Fibroblast of mammary gland (primary cell): ENCODE data around the gene MTMR3.

Experiments
- DNase-seq: peaks from one replicate; pipeline ENCODE4 v3.0.0-alpha.2; 2010; ENCODE audit warnings: low read depth
- H3K4me3 ChIP-seq: 2 replicates; pipeline ENCODE4 v1.5.1; 2011; ENCODE audit warnings: low read depth, mild to moderate bottlenecking, low read length, moderate library complexity; ENCODE audit not compliant: control insufficient read depth
- CTCF ChIP-seq: conservative IDR thresholded peaks from 2 replicates; pipeline ENCODE4 v1.5.1; 2011; ENCODE audit warnings: low read depth, low read length, inconsistent platforms; ENCODE audit not compliant: control insufficient read depth, insufficient read depth

MTMR3 gene

DNA sequence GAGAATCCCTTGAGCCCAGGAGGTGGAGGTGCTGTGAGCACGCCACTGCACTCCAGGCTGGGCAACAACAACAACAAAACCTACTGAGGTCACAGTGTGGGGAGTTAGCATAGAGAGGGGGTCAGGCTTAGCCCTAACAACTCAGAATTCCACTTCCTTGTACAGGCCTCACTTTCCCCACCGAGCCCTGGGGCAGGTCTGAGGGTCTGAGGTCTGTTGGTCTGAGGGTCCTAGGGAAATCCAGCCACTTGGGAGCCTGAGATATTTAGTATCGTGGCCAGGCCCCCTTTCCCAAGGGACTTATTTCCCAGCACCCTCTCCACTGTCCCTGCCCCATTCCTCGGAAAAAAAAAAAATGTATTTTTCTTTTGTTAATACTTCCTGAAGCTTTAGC lies 162.5 kb downstream of the MTMR3 start:
- no peak overlapping the region for H3K4me3 ChIP-seq
- DNase-seq, result no peak
- no peak for TF ChIP-seq CTCF

- no peak overlapping the region for H3K4me3 ChIP-seq
- no peak for TF ChIP-seq CTCF
- no peak for DNase-seq
Measured at GRCh38 chr22:30045901-30046715, 163.1 kb downstream of the MTMR3 start.

DNA sequence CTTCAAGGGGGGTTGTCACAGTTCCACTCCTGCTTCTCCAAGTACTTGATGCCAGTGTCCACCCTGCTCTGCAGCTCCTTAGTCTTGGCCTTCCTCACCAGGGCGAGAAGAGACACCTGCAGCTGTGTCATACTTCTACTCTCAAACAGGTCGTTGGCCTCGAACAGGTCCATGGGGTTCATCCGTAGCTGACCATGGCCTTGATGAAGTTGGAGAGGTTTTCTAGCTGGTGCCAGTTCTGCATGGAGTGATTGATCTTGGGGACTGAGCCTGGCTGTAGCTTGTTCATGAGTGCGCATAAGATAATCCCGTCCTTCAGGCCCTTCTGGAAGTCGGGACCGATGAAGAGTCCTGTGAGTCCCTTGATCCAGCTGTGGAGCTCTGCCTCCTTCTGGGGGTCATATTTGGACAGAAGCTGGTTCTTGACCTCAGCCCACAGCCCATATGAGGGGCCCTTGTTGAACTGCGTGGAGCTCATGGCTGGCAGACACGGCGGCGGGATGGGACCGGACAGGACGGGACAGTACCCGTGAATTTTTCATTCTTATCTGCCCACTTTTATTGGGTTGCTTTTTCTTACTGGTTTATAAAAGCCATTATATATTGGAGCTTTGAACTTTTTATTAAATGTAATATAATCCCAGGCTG lies 163.9 kb downstream of the MTMR3 start:
- no peak for TF ChIP-seq CTCF
- H3K4me3 ChIP-seq, result no peak overlapping the region
- DNase-seq, result no peak

GRCh38 chr22:30047364-30047738 lies 164.4 kb downstream of the MTMR3 start:
- TF ChIP-seq CTCF, result no peak
- DNase-seq, result peak; percentile 18
- no peak overlapping the region for H3K4me3 ChIP-seq

- TF ChIP-seq CTCF, result no peak
- no peak overlapping the region for H3K4me3 ChIP-seq
- DNase-seq, result no peak
Measured at GRCh38 chr22:30048681-30049080, 165.7 kb downstream of the MTMR3 start.

DNA sequence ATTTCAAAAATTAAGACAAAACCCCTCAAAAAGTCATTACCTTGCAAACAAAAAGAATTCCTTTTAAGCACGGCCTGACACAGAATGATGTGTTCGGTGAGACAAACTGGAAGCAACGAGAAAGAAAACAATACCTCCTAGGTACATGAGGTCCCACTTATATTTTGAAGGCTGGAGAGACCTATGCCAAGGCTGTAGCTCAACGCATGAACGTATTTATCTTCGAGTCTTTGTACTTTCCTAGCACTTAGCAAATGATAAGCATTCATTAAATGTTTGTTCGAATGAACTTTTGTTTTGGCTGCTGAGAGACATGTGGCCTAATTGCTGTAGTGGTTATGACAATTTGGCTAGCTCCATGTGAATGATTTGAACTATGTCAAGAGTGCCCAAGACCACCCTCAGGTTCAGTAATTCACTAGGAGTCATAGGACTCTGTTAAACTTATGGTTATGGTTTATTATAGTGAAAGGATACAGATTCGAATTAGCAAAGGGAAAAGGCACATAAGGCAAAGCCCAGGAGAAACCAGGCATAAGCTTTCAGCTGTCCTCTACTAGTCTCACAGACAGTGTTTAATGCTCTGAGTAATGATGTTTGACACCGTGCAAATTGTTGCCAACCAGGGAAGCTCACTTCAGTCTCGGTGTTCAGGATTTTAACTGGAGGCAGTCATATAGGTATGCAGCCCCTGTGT lies 171.2 kb downstream of the MTMR3 start:
- TF ChIP-seq CTCF, result no peak
- no peak for DNase-seq
- no peak overlapping the region for H3K4me3 ChIP-seq
